NCI-H146 (cell line): ENCODE measurements around the gene ASTN2.
"Not testable (repeated sequence)": the region's sequence is repeated elsewhere in the genome, so short reads cannot be mapped to it uniquely, and the experiment has no call there.

Experiments used
- DNase-seq: peaks from one replicate; lab custom pipeline; 2025; lab: John Stamatoyannopoulos, UW

Gene ASTN2

GRCh38 chr9:116870566-116870965 is 544.3 kb downstream of the ASTN2 start:
- DNase-seq, result no peak

GRCh38 chr9:116868201-116868600 is 546.7 kb downstream of the ASTN2 start:
- no peak for DNase-seq

GRCh38 chr9:116861321-116861720 is 553.5 kb downstream of the ASTN2 start:
- no peak for DNase-seq

DNA sequence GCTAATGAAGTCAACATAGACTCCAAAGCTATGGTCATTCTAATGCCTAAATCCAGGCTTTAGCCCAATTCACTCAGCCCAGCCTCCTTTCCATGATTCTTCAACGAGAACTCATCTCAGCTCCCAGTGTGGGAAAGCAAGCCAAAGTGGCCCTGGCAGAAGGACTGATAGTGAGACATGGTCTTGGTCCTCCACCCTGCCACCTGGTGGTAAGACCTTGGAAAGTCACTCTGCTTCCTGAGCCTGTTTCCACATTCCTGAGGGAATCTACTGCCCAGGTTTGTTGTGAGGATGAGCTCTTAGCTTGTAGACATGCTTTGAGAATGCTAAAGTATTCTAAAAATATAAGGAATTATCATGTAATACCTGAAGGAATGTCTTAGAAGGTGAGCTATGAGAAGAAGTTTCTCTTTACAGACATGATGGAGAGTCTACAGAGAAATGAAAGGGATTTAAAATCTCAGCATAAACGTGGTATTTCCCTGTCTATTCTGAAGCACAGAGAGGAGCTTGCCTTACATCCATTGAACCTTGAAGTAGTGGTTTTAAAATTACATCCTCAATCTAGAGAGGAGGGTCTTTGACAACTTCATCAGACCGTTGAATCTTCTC is 554.2 kb downstream of the ASTN2 start:
- peak; percentile 53 for DNase-seq

GRCh38 chr9:116859763-116860162 is 555.1 kb downstream of the ASTN2 start:
- DNase-seq, result peak; percentile 38

DNA sequence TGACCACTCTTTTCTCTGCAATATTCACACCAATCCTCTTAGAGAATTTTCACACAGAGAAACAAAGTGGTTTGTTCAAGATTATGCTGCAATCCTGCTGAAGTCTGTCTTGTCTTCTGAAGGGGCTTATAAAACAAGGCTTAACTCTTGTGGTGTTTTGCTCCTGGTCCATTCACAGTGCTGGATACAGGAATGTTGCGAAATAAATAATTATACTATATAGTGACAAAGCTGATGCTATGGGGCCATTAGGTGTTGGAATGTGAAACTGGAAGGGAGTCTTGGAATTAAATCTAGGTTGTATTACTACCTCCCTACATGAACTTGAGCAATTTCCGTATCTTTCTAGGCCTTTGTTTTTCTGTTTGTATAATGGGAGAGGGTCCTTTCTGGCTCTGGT is 557.5 kb downstream of the ASTN2 start:
- no peak for DNase-seq

GRCh38 chr9:116855881-116856662 is 558.8 kb downstream of the ASTN2 start:
- DNase-seq, result no peak

- DNase-seq, result no peak
Measured at GRCh38 chr9:116849721-116850120, 565.1 kb downstream of the ASTN2 start.

DNA sequence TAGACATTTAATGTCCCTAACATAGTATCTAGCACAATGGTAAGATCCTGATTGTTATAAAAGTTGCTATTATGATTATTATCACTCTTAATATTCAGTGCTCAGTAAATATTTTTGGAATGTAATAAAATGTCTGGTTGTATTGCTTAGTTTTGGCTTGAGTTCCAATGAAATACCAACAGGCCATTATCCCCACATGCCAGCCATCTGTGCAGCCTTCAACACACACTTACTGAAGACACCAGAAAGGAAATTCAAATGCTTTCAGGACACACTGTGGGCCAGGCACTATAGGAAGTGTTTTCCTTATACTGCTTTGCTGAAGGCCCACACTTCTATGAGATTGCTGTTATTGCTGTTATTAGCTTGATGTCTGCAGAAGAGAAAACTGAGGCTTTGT is 570.2 kb downstream of the ASTN2 start:
- DNase-seq, result no peak

GRCh38 chr9:116843863-116844620 is 570.8 kb downstream of the ASTN2 start:
- DNase-seq, result no peak

DNA sequence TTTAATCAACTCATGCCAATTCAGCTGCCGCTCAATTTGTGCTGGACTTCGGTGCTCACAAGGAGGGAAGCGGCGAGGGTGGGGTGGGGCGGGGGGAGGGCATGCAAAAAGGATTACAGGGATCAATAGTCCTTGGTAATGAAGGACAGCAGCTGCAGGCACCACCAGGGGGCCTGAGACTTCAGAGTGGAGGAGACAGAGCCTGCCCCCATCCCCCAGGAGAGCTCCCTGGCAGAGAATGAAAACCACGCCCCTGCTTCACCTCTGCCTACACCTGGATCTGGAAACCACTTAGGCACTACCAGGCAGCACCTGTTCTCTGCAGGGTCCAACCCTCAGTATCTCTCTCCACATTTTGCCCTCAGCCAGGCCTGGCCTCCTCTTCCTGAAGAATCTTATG is 572.2 kb downstream of the ASTN2 start:
- DNase-seq, result peak; percentile 91

- not testable (repeated sequence) for DNase-seq
Measured at GRCh38 chr9:116838468-116838867, 576.4 kb downstream of the ASTN2 start.

DNA sequence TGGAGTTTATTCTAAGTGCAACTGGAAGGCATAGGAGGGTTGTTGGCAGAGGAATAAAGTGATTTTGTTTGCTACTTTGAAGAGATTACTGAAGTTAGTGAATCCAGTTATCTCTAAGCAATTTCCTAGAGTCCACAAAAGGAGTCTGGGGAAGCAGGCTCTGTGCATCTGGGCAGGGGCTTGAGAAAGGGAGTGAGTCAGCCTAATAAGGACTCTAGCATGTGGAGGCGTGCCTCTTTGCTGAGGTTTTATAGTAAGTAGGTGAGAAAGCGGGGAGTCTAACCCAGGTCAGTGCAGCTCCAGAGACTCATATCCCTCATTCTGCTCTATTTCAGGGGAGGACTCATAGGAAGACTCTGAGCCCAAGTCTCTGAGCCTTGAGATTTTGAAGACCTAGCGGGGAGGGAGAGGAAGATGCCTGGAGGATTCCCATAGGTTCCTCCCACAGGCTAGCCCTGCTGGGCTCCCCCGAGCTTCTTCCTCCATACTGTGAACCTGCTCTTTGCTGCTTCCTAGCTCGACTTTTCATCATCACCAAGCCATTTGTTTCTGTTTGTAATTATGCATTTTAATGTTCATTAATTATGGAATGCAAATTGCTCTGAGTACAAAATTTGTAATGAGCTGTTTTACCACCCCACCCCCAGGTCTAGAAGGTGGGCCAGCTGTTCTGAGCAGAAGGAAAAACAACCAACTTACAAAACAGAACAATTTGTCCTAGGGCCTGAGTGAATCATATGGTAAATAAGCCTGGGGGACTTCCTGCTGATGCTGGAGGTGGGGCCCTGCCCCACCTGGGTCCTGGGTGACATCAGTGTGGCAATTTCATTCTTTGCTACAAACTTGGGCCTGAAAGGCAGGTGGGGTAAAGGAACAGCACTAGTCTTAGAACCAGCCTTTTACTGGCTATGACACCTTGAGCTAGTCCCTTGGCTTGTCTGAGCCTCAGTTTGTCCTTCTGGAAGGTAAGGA is 577.6 kb downstream of the ASTN2 start:
- DNase-seq, result peak; percentile 58

- DNase-seq, result not testable (repeated sequence)
Measured at GRCh38 chr9:116830321-116830720, 584.5 kb downstream of the ASTN2 start.

- DNase-seq, result no peak
Measured at GRCh38 chr9:116821633-116822229, 593.1 kb downstream of the ASTN2 start.

GRCh38 chr9:116819116-116819515 is 595.7 kb downstream of the ASTN2 start:
- DNase-seq, result no peak

DNA sequence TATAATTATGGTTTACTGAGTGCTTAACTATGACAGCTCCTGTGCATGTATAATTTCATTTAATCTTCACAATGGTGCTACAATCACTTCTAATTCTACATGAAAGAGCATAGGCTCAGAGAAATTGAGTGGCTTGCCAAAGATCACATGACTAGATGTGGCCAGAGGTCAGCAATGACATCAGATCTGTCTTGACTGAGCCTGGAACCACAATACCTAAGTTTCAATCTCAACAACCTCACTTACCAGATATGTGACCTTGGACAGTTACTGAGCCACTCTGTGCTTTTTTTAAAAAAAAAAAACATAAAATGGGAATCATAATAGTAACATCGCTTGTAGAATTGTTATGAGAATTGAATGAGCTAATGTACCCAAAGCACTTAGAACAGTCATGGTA is 597.1 kb downstream of the ASTN2 start:
- no peak for DNase-seq

GRCh38 chr9:116816484-116816883 is 598.4 kb downstream of the ASTN2 start:
- no peak for DNase-seq

DNA sequence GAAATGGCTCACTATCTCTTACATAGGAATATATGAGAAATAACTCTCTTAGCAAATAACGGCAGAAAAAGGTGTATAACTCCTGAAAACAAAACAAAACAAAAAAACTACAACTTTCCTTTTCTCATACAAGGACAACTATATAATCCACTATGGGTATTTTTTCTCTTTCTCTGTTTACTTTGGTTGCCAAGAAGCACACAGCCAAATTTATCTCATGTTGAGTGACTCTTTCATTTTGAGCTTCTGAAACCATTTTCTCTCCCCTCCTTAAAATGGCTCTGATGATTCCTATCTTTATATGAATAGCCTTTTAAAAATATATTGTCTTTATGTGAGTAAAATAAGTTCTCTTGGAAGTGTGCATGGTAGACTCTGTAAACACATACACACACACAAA is 599.0 kb downstream of the ASTN2 start:
- no peak for DNase-seq

DNA sequence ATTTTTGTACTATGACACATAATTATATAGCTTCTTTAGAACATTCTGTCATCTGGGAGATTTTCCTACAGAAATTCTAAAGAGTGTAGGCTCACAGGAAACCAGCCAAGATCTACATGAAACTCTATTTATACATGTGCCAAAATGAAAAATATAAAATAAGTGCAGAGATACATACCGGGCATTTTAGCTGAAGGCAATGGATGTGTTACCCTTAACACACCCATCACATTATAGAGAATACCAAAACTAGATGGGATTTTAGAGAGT is 601.9 kb downstream of the ASTN2 start:
- no peak for DNase-seq

DNA sequence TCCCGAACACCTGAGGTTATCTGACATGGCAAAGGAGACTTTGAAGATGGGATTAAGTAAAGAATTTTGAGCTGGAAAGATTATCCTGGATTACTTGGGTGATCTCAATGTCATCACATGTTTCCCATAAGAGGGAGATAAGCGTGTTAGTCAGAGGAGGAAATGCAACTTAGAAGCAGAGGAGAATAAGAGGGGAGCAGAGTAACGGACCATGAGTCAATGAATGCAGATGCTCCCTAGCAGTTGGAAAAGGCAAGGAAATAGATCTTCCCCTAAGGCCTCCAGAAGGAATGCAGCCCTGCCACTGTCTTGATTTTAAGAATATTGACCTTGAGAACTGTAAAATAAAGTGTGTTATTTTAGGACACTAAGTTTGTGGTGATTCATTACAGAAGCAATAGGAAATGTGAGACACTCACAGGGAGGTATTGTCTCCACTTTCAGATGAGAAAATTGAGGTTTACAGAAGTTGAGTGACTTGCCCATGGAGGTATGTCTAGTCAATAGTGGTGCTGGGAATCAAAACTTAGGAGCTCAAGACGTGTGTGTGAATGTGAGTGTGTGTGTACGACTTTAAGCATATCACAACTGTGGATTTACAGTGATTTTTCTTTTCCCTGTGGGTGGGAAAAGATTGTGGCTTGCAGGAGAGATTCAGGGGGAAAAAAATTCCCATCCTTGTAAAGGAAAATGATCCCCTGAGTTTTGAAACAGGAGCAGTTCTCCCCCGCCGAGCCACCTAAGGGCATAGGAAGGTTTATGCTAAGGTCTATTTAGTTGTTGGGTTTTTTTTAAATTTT is 602.4 kb downstream of the ASTN2 start:
- no peak for DNase-seq
